ENCODE results near the gene ZNF281.
"Not testable (repeated sequence)": the region's sequence is repeated elsewhere in the genome, so short reads cannot be mapped to it uniquely, and the experiment has no call there.

The ZNF281 gene

GRCh38 chr1:200362421-200362820 is 47.4 kb downstream of the ZNF281 start:
- DNase-seq = no peak

- no peak for DNase-seq
Observed at GRCh38 chr1:200359610-200360163, 50.1 kb downstream of the ZNF281 start.

- not testable (repeated sequence) for DNase-seq
Observed at GRCh38 chr1:200357925-200358324, 51.9 kb downstream of the ZNF281 start.

- no peak for DNase-seq
Observed at GRCh38 chr1:200355801-200356200, 54.0 kb downstream of the ZNF281 start.

Measured in NCI-H1930 (cell line).